GM12892 (cell line): ENCODE data around the gene RSF1.

Experiments used
- POLR2A ChIP-seq: IDR thresholded peaks from 2 replicates; pipeline ENCODE4 v1.6.1; 2011; ENCODE audit warnings: low read depth, low read length, control low read depth
- TAF1 ChIP-seq: IDR thresholded peaks from 2 replicates; pipeline ENCODE4 v1.6.1; 2011; ENCODE audit warnings: low read depth, mild to moderate bottlenecking, control low read depth, low read length, borderline replicate concordance

DNA sequence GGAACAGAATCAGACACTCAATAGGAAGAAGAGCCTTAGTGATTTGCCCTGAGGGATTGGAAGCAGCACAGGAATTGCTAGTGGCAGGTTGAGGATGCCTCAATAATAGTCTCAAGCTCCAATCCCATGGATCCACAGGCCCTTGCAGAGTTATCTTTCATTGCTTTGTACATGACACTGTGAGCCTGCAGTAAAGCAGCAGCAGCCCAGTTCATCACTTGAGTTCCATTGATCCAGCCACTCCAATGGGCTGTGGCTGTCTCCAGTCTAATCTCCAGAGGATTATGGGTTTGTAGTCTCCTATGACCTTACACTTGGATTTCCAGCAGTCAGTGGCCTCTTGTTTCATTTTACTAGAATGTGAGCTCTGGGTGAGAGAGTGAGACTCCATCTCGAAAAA lies 45.8 kb upstream of the RSF1 start:
- TF ChIP-seq TAF1 (no peak), POLR2A (no peak)
